ENCODE results near the gene ARHGEF37.
A peak's percentile ranks its signal among the peaks of the same experiment; 100 is the strongest.
"Not testable (repeated sequence)": the region's sequence is repeated elsewhere in the genome, so short reads cannot be mapped to it uniquely, and the experiment has no call there.

Gene ARHGEF37

GRCh38 chr5:149630337-149630736, 49.0 kb downstream of the ARHGEF37 start:
- no peak for DNase-seq

- DNase-seq, result no peak
These were observed 50.2 kb downstream of the ARHGEF37 start for GRCh38 chr5:149631506-149631905.

GRCh38 chr5:149632311-149633251, 51.3 kb downstream of the ARHGEF37 start:
- peak; percentile 41 for DNase-seq

- DNase-seq, result no peak
These were observed 52.4 kb downstream of the ARHGEF37 start for GRCh38 chr5:149633476-149634350.

GRCh38 chr5:149635394-149635793, 54.1 kb downstream of the ARHGEF37 start:
- DNase-seq, result no peak

- no peak for DNase-seq
These were observed 55.0 kb downstream of the ARHGEF37 start for GRCh38 chr5:149636191-149636860.

GRCh38 chr5:149636861-149637246, 55.6 kb downstream of the ARHGEF37 start:
- peak; percentile 58 for DNase-seq

- no peak for DNase-seq
These were observed 56.8 kb downstream of the ARHGEF37 start for GRCh38 chr5:149638136-149638535.

GRCh38 chr5:149638546-149639241, 57.4 kb downstream of the ARHGEF37 start:
- DNase-seq, result no peak

GRCh38 chr5:149639737-149640136, 58.4 kb downstream of the ARHGEF37 start:
- no peak for DNase-seq

- no peak for DNase-seq
These were observed 59.2 kb downstream of the ARHGEF37 start for GRCh38 chr5:149640350-149640999.

- no peak for DNase-seq
These were observed 59.8 kb downstream of the ARHGEF37 start for GRCh38 chr5:149641000-149641576.

GRCh38 chr5:149641600-149641999, 60.3 kb downstream of the ARHGEF37 start:
- DNase-seq, result no peak

GRCh38 chr5:149643781-149644180, 62.5 kb downstream of the ARHGEF37 start:
- no peak for DNase-seq

- no peak for DNase-seq
These were observed 63.3 kb downstream of the ARHGEF37 start for GRCh38 chr5:149644629-149645028.

- DNase-seq, result no peak
These were observed 63.9 kb downstream of the ARHGEF37 start for GRCh38 chr5:149645236-149645635.

GRCh38 chr5:149645725-149646124, 64.4 kb downstream of the ARHGEF37 start:
- no peak for DNase-seq

GRCh38 chr5:149646564-149646963, 65.3 kb downstream of the ARHGEF37 start:
- no peak for DNase-seq

- DNase-seq, result no peak
These were observed 66.0 kb downstream of the ARHGEF37 start for GRCh38 chr5:149647334-149647733.

- DNase-seq, result not testable (repeated sequence)
These were observed 67.4 kb downstream of the ARHGEF37 start for GRCh38 chr5:149648464-149649393.

Data from fibroblast of upper back skin (primary cell).